ENCODE results near the gene NF2. TPM values are rescaled to one million over a fixed set of nuclear protein-coding genes. Genes with fewer than 3 reads are reported as not detected.

The NF2 gene
- total and polyA plus RNA-seq, 10 of the 15 experiments (the other 5 are each of a cell fraction or from before 2014, with no cell fraction given): 2.2 to 49.8 (median 22.5) TPM

DNA sequence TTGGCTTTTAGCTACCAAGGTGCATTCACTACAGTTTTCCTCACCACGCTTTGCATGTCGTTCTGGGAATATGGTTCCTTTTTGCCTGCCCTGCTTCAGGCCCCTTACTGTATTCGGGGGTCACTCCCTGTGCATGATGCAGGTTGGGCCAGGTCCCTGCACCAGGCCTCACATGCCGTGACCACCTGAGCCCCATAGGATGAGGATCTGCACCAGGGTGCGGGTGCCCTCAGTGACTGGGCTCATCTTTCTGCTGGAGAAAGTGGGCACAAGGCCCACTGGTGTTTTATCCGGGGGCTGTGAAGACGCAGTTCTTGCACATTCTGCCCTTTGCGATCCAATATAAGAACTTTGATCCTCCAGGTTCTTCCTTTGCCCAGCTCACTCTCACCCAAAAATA, 70.7 kb downstream of the NF2 start:
- WGBS (ENCODE audit: insufficient coverage, insufficient replicate concordance, low lambda C conversion rate, missing lambda C conversion rate): 98% methylated on average over 7 of the region's 8 CpGs
- no peak for FAIRE-seq
- H3K36me3 ChIP-seq (ENCODE audit: control insufficient read depth in 2 of 2, insufficient read depth in 2 of 2, low read length in 1 of 2): peaks cover 27 to 35% of the 10 kb centered on the region in 2 experiments

DNA sequence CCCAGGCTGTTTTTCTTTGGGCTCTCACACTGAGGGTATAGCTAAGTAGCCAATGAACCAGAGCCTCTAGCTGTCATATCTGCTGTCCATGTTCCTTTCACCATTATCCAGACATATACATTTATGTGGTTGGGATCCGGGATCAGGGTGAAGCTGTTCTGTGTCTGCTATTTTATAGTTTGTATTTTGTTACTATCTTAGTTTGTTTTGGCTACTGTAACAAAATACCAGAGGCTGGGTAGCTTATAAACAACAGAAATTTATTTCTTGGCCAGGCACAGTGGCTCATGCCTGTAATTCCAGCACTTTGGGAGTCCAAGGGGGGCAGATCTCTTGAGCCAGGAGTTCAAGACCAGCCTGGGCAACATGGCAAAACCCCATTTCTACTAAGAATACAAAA, 75.9 kb downstream of the NF2 start:
- Histone ChIP-seq H3K4me1 (ENCODE audit: control insufficient read depth, insufficient read depth, low read length) (no peaks in the 10 kb centered on the region), H3K4me2 (ENCODE audit: control insufficient read depth, insufficient read depth) (no peak overlapping the region), H3K27me3 (replicated peaks in 1 of 2; ENCODE audit: control insufficient read depth in 2 of 2, insufficient read depth in 2 of 2, low read length in 1 of 2) (no peaks in the 10 kb centered on the region), H3K36me3 (ENCODE audit: control insufficient read depth in 2 of 2, insufficient read depth in 2 of 2, low read length in 1 of 2) (peaks cover 26 to 35% of the 10 kb centered on the region in 2 experiments), H3K9ac (ENCODE audit: control insufficient read depth, insufficient read depth, low read length) (no peak overlapping the region), H2AFZ (ENCODE audit: control insufficient read depth, low read depth, low read length) (no peak overlapping the region), H3K79me2 (ENCODE audit: control insufficient read depth, insufficient read depth, low read length) (no peaks in the 10 kb centered on the region), H3K9me3 (replicated peaks; ENCODE audit: control insufficient read depth, insufficient read depth, low read length) (no peaks in the 10 kb centered on the region), H3K27ac (ENCODE audit: control insufficient read depth, insufficient read depth) (no peak overlapping the region), H3K4me3 (no peak overlapping the region), H4K20me1 (ENCODE audit: control insufficient read depth, insufficient read depth) (no peaks in the 10 kb centered on the region)
- DNase-seq (ENCODE audit: low read depth, low spot score): no peak
- RAD21 ChIA-PET (ENCODE audit: unreplicated experiment): no interaction called here
- intact Hi-C loops (cut with micrococcal nuclease; ENCODE audit: unreplicated experiment): no loop called here
- SMC1A ChIA-PET (ENCODE audit: uncharacterized antibody, unreplicated experiment): no interaction called here
- POLR2A ChIA-PET: no interaction called here
- no peak for ATAC-seq
- CTCF ChIA-PET: interaction anchor here (1.3 to 1.4 kb wide), 2 partner anchors 10 to 53 kb away, joined by 4 to 5 read pairs; no protein-coding TSS in a partner anchor
- in situ Hi-C loops (cut with MboI): no loop called here
- no peak for FAIRE-seq
- no TSS peak for BruUV-seq (replicated peaks)
- WGBS (ENCODE audit: insufficient coverage, insufficient replicate concordance, low lambda C conversion rate, missing lambda C conversion rate): 94% methylated on average over 1 of the region's 1 CpG
- TF ChIP-seq, protein P1, sequence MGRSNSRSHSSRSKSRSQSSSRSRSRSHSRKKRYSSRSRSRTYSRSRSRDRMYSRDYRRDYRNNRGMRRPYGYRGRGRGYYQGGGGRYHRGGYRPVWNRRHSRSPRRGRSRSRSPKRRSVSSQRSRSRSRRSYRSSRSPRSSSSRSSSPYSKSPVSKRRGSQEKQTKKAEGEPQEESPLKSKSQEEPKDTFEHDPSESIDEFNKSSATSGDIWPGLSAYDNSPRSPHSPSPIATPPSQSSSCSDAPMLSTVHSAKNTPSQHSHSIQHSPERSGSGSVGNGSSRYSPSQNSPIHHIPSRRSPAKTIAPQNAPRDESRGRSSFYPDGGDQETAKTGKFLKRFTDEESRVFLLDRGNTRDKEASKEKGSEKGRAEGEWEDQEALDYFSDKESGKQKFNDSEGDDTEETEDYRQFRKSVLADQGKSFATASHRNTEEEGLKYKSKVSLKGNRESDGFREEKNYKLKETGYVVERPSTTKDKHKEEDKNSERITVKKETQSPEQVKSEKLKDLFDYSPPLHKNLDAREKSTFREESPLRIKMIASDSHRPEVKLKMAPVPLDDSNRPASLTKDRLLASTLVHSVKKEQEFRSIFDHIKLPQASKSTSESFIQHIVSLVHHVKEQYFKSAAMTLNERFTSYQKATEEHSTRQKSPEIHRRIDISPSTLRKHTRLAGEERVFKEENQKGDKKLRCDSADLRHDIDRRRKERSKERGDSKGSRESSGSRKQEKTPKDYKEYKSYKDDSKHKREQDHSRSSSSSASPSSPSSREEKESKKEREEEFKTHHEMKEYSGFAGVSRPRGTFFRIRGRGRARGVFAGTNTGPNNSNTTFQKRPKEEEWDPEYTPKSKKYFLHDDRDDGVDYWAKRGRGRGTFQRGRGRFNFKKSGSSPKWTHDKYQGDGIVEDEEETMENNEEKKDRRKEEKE (IDR thresholded peaks at IDR 0.05): no peak
- TF ChIP-seq RFX5 (IDR thresholded peaks at IDR 0.05; ENCODE audit: low read depth, low read length): no peak
- TF ChIP-seq, protein P2, sequence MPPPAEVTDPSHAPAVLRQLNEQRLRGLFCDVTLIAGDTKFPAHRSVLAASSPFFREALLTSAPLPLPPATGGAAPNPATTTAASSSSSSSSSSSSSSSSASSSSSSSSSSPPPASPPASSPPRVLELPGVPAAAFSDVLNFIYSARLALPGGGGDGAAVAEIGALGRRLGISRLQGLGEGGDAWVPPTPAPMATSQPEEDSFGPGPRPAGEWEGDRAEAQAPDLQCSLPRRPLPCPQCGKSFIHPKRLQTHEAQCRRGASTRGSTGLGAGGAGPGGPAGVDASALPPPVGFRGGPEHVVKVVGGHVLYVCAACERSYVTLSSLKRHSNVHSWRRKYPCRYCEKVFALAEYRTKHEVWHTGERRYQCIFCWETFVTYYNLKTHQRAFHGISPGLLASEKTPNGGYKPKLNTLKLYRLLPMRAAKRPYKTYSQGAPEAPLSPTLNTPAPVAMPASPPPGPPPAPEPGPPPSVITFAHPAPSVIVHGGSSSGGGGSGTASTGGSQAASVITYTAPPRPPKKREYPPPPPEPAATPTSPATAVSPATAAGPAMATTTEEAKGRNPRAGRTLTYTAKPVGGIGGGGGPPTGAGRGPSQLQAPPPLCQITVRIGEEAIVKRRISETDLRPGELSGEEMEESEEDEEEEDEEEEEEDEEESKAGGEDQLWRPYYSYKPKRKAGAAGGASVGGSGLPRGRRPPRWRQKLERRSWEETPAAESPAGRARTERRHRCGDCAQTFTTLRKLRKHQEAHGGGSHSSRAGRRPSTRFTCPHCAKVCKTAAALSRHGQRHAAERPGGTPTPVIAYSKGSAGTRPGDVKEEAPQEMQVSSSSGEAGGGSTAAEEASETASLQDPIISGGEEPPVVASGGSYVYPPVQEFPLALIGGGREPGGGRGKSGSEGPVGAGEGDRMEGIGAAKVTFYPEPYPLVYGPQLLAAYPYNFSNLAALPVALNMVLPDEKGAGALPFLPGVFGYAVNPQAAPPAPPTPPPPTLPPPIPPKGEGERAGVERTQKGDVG (CRISPR knock-in tag; IDR thresholded peaks at IDR 0.05): no peak
- no peak for TF ChIP-seq KDM1A (IDR thresholded peaks at IDR 0.05; ENCODE audit: borderline replicate concordance)
- TF ChIP-seq ZNF207 (IDR thresholded peaks at IDR 0.05; ENCODE audit: borderline replicate concordance): no peak

More for the DNA sequence above, 70.7 kb downstream of the NF2 start:
- Histone ChIP-seq H3K27me3 (replicated peaks in 1 of 2; ENCODE audit: control insufficient read depth in 2 of 2, insufficient read depth in 2 of 2, low read length in 1 of 2) (no peaks in the 10 kb centered on the region), H3K9me3 (replicated peaks; ENCODE audit: control insufficient read depth, insufficient read depth, low read length) (no peaks in the 10 kb centered on the region), H3K9ac (ENCODE audit: control insufficient read depth, insufficient read depth, low read length) (no peak overlapping the region), H4K20me1 (ENCODE audit: control insufficient read depth, insufficient read depth) (no peaks in the 10 kb centered on the region), H3K27ac (ENCODE audit: control insufficient read depth, insufficient read depth) (no peak overlapping the region), H3K4me3 (no peak overlapping the region), H3K4me1 (ENCODE audit: control insufficient read depth, insufficient read depth, low read length) (no peaks in the 10 kb centered on the region), H2AFZ (ENCODE audit: control insufficient read depth, low read depth, low read length) (no peak overlapping the region), H3K79me2 (ENCODE audit: control insufficient read depth, insufficient read depth, low read length) (no peaks in the 10 kb centered on the region), H3K4me2 (ENCODE audit: control insufficient read depth, insufficient read depth) (no peak overlapping the region)
- DNase-seq (ENCODE audit: low read depth, low spot score) (no peak), ATAC-seq (no peak)
- ChIA-PET RAD21 (ENCODE audit: unreplicated experiment) (no interaction called here), CTCF (interaction anchor here (0.6 to 1.3 kb wide), 2 partner anchors 48 to 417 kb away, joined by 4 to 5 read pairs; no protein-coding TSS in a partner anchor), SMC1A (ENCODE audit: uncharacterized antibody, unreplicated experiment) (no interaction called here), POLR2A (no interaction called here)
- intact Hi-C loops (cut with micrococcal nuclease; ENCODE audit: unreplicated experiment) (no loop called here), in situ Hi-C loops (cut with MboI) (no loop called here)
- no TSS peak for BruUV-seq (replicated peaks)
- TF ChIP-seq SP1 (IDR thresholded peaks at IDR 0.05; ENCODE audit: low read depth, low read length): no peak
- no peak for TF ChIP-seq NRF1 (conservative IDR thresholded peaks at IDR 0.05; ENCODE audit: low read depth, low read length)
- TF ChIP-seq, protein P3, sequence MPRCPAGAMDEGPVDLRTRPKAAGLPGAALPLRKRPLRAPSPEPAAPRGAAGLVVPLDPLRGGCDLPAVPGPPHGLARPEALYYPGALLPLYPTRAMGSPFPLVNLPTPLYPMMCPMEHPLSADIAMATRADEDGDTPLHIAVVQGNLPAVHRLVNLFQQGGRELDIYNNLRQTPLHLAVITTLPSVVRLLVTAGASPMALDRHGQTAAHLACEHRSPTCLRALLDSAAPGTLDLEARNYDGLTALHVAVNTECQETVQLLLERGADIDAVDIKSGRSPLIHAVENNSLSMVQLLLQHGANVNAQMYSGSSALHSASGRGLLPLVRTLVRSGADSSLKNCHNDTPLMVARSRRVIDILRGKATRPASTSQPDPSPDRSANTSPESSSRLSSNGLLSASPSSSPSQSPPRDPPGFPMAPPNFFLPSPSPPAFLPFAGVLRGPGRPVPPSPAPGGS (IDR thresholded peaks at IDR 0.05; ENCODE audit: borderline replicate concordance, insufficient read depth, low read depth, low read length, poor library complexity, severe bottlenecking): no peak
- TF ChIP-seq CBX3 (IDR thresholded peaks at IDR 0.05; ENCODE audit: borderline replicate concordance, low read depth): no peak
- no peak for TF ChIP-seq STAT1 (conservative IDR thresholded peaks at IDR 0.05)
- TF ChIP-seq JUND (IDR thresholded peaks at IDR 0.05; ENCODE audit: low read depth, low read length): no peak
- TF ChIP-seq KAT2A (conservative IDR thresholded peaks at IDR 0.05; ENCODE audit: control insufficient read depth, low read depth, low read length): no peak
- no peak for TF ChIP-seq FOS (IDR thresholded peaks at IDR 0.05; ENCODE audit: borderline replicate concordance, extremely low read depth, insufficient read length)
- TF ChIP-seq YBX1 (IDR thresholded peaks at IDR 0.05): no peak

All from GM12878 (cell line).